ENCODE measurements around the gene SEPTIN10.

DNA sequence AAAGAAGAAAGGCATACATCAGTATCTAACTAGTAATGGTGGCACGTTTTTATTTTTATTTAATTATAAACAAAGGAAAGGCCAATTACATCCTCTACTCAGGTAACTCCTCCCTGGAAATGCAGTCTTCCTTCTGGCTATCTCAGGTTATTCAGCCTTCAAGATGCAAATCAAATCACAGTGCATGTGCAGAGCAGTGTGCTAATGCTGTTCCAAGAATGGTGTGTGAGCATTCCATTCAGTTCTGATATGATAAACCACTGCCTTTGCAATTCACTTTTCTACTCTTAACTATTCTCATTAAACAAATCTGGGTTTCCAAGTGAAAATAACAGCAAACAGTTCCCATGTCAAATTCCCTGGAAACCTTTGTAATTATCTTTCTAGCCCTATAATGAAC is 38.4 kb downstream of the SEPTIN10 start:
- TF ChIP-seq, protein P1, sequence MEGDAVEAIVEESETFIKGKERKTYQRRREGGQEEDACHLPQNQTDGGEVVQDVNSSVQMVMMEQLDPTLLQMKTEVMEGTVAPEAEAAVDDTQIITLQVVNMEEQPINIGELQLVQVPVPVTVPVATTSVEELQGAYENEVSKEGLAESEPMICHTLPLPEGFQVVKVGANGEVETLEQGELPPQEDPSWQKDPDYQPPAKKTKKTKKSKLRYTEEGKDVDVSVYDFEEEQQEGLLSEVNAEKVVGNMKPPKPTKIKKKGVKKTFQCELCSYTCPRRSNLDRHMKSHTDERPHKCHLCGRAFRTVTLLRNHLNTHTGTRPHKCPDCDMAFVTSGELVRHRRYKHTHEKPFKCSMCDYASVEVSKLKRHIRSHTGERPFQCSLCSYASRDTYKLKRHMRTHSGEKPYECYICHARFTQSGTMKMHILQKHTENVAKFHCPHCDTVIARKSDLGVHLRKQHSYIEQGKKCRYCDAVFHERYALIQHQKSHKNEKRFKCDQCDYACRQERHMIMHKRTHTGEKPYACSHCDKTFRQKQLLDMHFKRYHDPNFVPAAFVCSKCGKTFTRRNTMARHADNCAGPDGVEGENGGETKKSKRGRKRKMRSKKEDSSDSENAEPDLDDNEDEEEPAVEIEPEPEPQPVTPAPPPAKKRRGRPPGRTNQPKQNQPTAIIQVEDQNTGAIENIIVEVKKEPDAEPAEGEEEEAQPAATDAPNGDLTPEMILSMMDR (conservative IDR thresholded peaks at IDR 0.05; ENCODE audit: low read length) = no peak
- no peak for TF ChIP-seq EZH2phosphoT487 (IDR thresholded peaks at IDR 0.05; ENCODE audit: borderline replicate concordance)

All from Loucy (cell line).